NT2/D1 (cell line): ENCODE measurements around the gene ALAS2.

Experiments used
- YY1 ChIP-seq: IDR thresholded peaks from 2 replicates; pipeline ENCODE4 v1.6.1; 2011; ENCODE audit not compliant: insufficient read length, insufficient read depth
- ZNF274 ChIP-seq: IDR thresholded peaks from 2 replicates; pipeline ENCODE4 v1.6.1; 2011; ENCODE audit warnings: mild to moderate bottlenecking, low read depth, low read length

GRCh38 chrX:54964766-54965497 lies 65.8 kb downstream of the ALAS2 start:
- TF ChIP-seq YY1 (no peak), ZNF274 (no peak)
